ENCODE results near the gene SERTAD2. TPM values are rescaled to one million over a fixed set of nuclear protein-coding genes. Genes with fewer than 3 reads are reported as not detected.
A peak's percentile ranks its signal among the peaks of the same experiment; 100 is the strongest.

SERTAD2 gene
- total RNA-seq, 1 experiment from 2014 or later = 34.7 TPM

- DNase-seq = no peak
- Histone ChIP-seq H3K27me3 (no peaks in the 10 kb centered on the region), H3K27ac (no peak overlapping the region), H3K4me1 (peaks cover 39% of the 10 kb centered on the region), H3K4me3 (no peak overlapping the region), H3K9me3 (replicated peaks) (no peaks in the 10 kb centered on the region), H3K36me3 (no peaks in the 10 kb centered on the region)
These were observed 30.2 kb upstream of the SERTAD2 start for GRCh38 chr2:64683771-64684510.

- DNase-seq = no peak
- Histone ChIP-seq H3K27me3 (no peaks in the 10 kb centered on the region), H3K36me3 (no peaks in the 10 kb centered on the region), H3K4me3 (no peak overlapping the region), H3K9me3 (replicated peaks) (no peaks in the 10 kb centered on the region), H3K4me1 (peaks cover 49% of the 10 kb centered on the region), H3K27ac (peak overlapping the region; percentile 99)
These were observed 27.8 kb upstream of the SERTAD2 start for GRCh38 chr2:64681479-64681967.

GRCh38 chr2:64679673-64680425 is 26.1 kb upstream of the SERTAD2 start:
- H3K4me1 ChIP-seq = peaks cover 33% of the 10 kb centered on the region
- H3K27ac ChIP-seq = peak overlapping the region; percentile 99
- no peaks in the 10 kb centered on the region for H3K36me3 ChIP-seq
- DNase-seq = peak; percentile 96 to 98
- no peaks in the 10 kb centered on the region for H3K9me3 ChIP-seq (replicated peaks)
- peak overlapping the region; percentile 34 for H3K4me3 ChIP-seq
- H3K27me3 ChIP-seq = no peaks in the 10 kb centered on the region

GRCh38 chr2:64678771-64679590 is 25.3 kb upstream of the SERTAD2 start:
- H3K27ac ChIP-seq = peak overlapping the region; percentile 99

GRCh38 chr2:64677530-64677929 is 23.8 kb upstream of the SERTAD2 start:
- no peak overlapping the region for H3K27ac ChIP-seq
- DNase-seq = no peak
- no peaks in the 10 kb centered on the region for H3K9me3 ChIP-seq (replicated peaks)
- H3K4me3 ChIP-seq = no peak overlapping the region
- H3K4me1 ChIP-seq = peaks cover 36% of the 10 kb centered on the region
- no peaks in the 10 kb centered on the region; the same call in 1 of the 2 replicates for H3K36me3 ChIP-seq
- no peaks in the 10 kb centered on the region for H3K27me3 ChIP-seq

More at GRCh38 chr2:64678771-64679590, 25.3 kb upstream of the SERTAD2 start:
- H3K9me3 ChIP-seq (replicated peaks) = no peaks in the 10 kb centered on the region
- DNase-seq = peak; percentile 65 to 76
- H3K27me3 ChIP-seq = no peaks in the 10 kb centered on the region
- peaks cover 34% of the 10 kb centered on the region for H3K4me1 ChIP-seq
- peak overlapping the region; percentile 34 for H3K4me3 ChIP-seq
- H3K36me3 ChIP-seq = no peaks in the 10 kb centered on the region; the same call in 1 of the 2 replicates

- Histone ChIP-seq H3K4me1 (peaks cover 27% of the 10 kb centered on the region), H3K36me3 (no peaks in the 10 kb centered on the region; the same call in 1 of the 2 replicates), H3K9me3 (replicated peaks) (no peaks in the 10 kb centered on the region), H3K27me3 (no peaks in the 10 kb centered on the region), H3K4me3 (no peak overlapping the region), H3K27ac (no peak overlapping the region)
- DNase-seq = no peak
These were observed 22.1 kb upstream of the SERTAD2 start for GRCh38 chr2:64675860-64676259.

GRCh38 chr2:64672708-64673107 is 19.0 kb upstream of the SERTAD2 start:
- H3K27ac ChIP-seq = no peak overlapping the region
- no peak for DNase-seq

GRCh38 chr2:64670047-64670446 is 16.3 kb upstream of the SERTAD2 start:
- Histone ChIP-seq H3K4me3 (no peak overlapping the region), H3K27ac (peak overlapping the region; percentile 66), H3K27me3 (no peaks in the 10 kb centered on the region), H3K36me3 (no peaks in the 10 kb centered on the region; the same call in 1 of the 2 replicates), H3K4me1 (peaks cover 39% of the 10 kb centered on the region), H3K9me3 (replicated peaks) (no peaks in the 10 kb centered on the region)
- no peak for DNase-seq

More at GRCh38 chr2:64672708-64673107, 19.0 kb upstream of the SERTAD2 start:
- peaks cover 30% of the 10 kb centered on the region for H3K4me1 ChIP-seq
- H3K4me3 ChIP-seq = no peak overlapping the region
- H3K27me3 ChIP-seq = no peaks in the 10 kb centered on the region
- no peaks in the 10 kb centered on the region; the same call in 1 of the 2 replicates for H3K36me3 ChIP-seq
- H3K9me3 ChIP-seq (replicated peaks) = no peaks in the 10 kb centered on the region

- Histone ChIP-seq H3K36me3 (no peaks in the 10 kb centered on the region), H3K4me1 (peaks cover 37% of the 10 kb centered on the region), H3K27me3 (no peaks in the 10 kb centered on the region), H3K4me3 (no peak overlapping the region), H3K27ac (peak overlapping the region; percentile 66), H3K9me3 (replicated peaks) (no peaks in the 10 kb centered on the region)
- DNase-seq = peak; percentile 76 to 90
These were observed 15.6 kb upstream of the SERTAD2 start for GRCh38 chr2:64669288-64669687.

GRCh38 chr2:64668542-64668941 is 14.8 kb upstream of the SERTAD2 start:
- no peaks in the 10 kb centered on the region for H3K9me3 ChIP-seq (replicated peaks)
- peaks cover 37% of the 10 kb centered on the region for H3K4me1 ChIP-seq
- no peaks in the 10 kb centered on the region for H3K36me3 ChIP-seq
- H3K27me3 ChIP-seq = no peaks in the 10 kb centered on the region
- DNase-seq = no peak
- H3K27ac ChIP-seq = peak overlapping the region; percentile 66
- no peak overlapping the region for H3K4me3 ChIP-seq

- Histone ChIP-seq H3K27me3 (no peaks in the 10 kb centered on the region), H3K4me1 (peaks cover 35% of the 10 kb centered on the region), H3K36me3 (no peaks in the 10 kb centered on the region), H3K27ac (no peak overlapping the region; the same call in 1 of the 2 replicates), H3K4me3 (no peak overlapping the region), H3K9me3 (replicated peaks) (no peaks in the 10 kb centered on the region)
- no peak for DNase-seq
These were observed 13.8 kb upstream of the SERTAD2 start for GRCh38 chr2:64667535-64667934.

GRCh38 chr2:64666810-64667438 is 13.2 kb upstream of the SERTAD2 start:
- Histone ChIP-seq H3K4me1 (peaks cover 35% of the 10 kb centered on the region), H3K36me3 (no peaks in the 10 kb centered on the region), H3K27me3 (no peaks in the 10 kb centered on the region), H3K4me3 (no peak overlapping the region), H3K27ac (no peak overlapping the region; the same call in 1 of the 2 replicates), H3K9me3 (replicated peaks) (no peaks in the 10 kb centered on the region)
- DNase-seq = no peak

- no peak overlapping the region for H3K27ac ChIP-seq
- DNase-seq = no peak
These were observed 12.0 kb upstream of the SERTAD2 start for GRCh38 chr2:64665709-64666108.

GRCh38 chr2:64663402-64663801 is 9.7 kb upstream of the SERTAD2 start:
- no peak for DNase-seq
- Histone ChIP-seq H3K27me3 (no peaks in the 10 kb centered on the region), H3K9me3 (replicated peaks) (no peaks in the 10 kb centered on the region), H3K4me1 (peaks cover 14% of the 10 kb centered on the region), H3K4me3 (no peak overlapping the region), H3K36me3 (no peaks in the 10 kb centered on the region), H3K27ac (no peak overlapping the region)

More at GRCh38 chr2:64665709-64666108, 12.0 kb upstream of the SERTAD2 start:
- Histone ChIP-seq H3K4me3 (no peak overlapping the region), H3K9me3 (replicated peaks) (no peaks in the 10 kb centered on the region), H3K4me1 (peaks cover 35% of the 10 kb centered on the region), H3K36me3 (no peaks in the 10 kb centered on the region), H3K27me3 (no peaks in the 10 kb centered on the region)

Measured in SJCRH30 (cell line).